ENCODE measurements around the gene SCG3.
"Not testable (repeated sequence)": the region's sequence is repeated elsewhere in the genome, so short reads cannot be mapped to it uniquely, and the experiment has no call there.

The SCG3 gene

GRCh38 chr15:51681303-51681963 lies at the start of gene SCG3:
Gene SCG3, plus strand, starts transcription at chr15:51681503. Its CDS starts 253 bp downstream, at chr15:51681756.
- peak; percentile 75 for DNase-seq

- DNase-seq = no peak
Observed at GRCh38 chr15:51634591-51635198, 46.6 kb upstream of the SCG3 start.

GRCh38 chr15:51641490-51642130 lies 39.7 kb upstream of the SCG3 start:
- no peak for DNase-seq

GRCh38 chr15:51642696-51643095 lies 38.6 kb upstream of the SCG3 start:
- no peak for DNase-seq

- no peak for DNase-seq
Observed at GRCh38 chr15:51647128-51647562, 34.2 kb upstream of the SCG3 start.

GRCh38 chr15:51648101-51648500 lies 33.2 kb upstream of the SCG3 start:
- not testable (repeated sequence) for DNase-seq

- not testable (repeated sequence) for DNase-seq
Observed at GRCh38 chr15:51648643-51649042, 32.7 kb upstream of the SCG3 start.

GRCh38 chr15:51649659-51650521 lies 31.4 kb upstream of the SCG3 start:
- peak; percentile 35 for DNase-seq

GRCh38 chr15:51652084-51652668 lies 29.1 kb upstream of the SCG3 start:
- DNase-seq = no peak

GRCh38 chr15:51655401-51656057 lies 25.8 kb upstream of the SCG3 start:
- DNase-seq = not testable (repeated sequence)

GRCh38 chr15:51658664-51659063 lies 22.6 kb upstream of the SCG3 start:
- no peak for DNase-seq

GRCh38 chr15:51661072-51661471 lies 20.2 kb upstream of the SCG3 start:
- DNase-seq = no peak

- DNase-seq = no peak
Observed at GRCh38 chr15:51667478-51667877, 13.8 kb upstream of the SCG3 start.

- no peak for DNase-seq
Observed at GRCh38 chr15:51668446-51668845, 12.9 kb upstream of the SCG3 start.

GRCh38 chr15:51669381-51669780 lies 11.9 kb upstream of the SCG3 start:
- no peak for DNase-seq

- no peak for DNase-seq
Observed at GRCh38 chr15:51672155-51672687, 9.1 kb upstream of the SCG3 start.

GRCh38 chr15:51672913-51673857 lies 8.1 kb upstream of the SCG3 start:
- no peak for DNase-seq

- no peak for DNase-seq
Observed at GRCh38 chr15:51675234-51675633, 6.1 kb upstream of the SCG3 start.

GRCh38 chr15:51677021-51677420 lies 4.3 kb upstream of the SCG3 start:
- no peak for DNase-seq

GRCh38 chr15:51677452-51677851 lies 3.9 kb upstream of the SCG3 start:
- no peak for DNase-seq

GRCh38 chr15:51678096-51678495 lies 3.2 kb upstream of the SCG3 start:
- DNase-seq = no peak
